ENCODE data around the gene TNNT3. TPM values are rescaled to one million over a fixed set of nuclear protein-coding genes. Genes with fewer than 3 reads are reported as not detected.
"Not testable (repeated sequence)": the region's sequence is repeated elsewhere in the genome, so short reads cannot be mapped to it uniquely, and the experiment has no call there.

The TNNT3 gene
- total RNA-seq, 1 experiment from 2014 or later: not detected

GRCh38 chr11:1871531-1871930, 48.0 kb upstream of the TNNT3 start:
- Histone ChIP-seq H2AFZ (no peak overlapping the region), H3K4me2 (no peak overlapping the region), H3K4me1 (replicated peaks; ENCODE audit: insufficient read depth) (no peaks in the 10 kb centered on the region), H3K36me3 (ENCODE audit: low read depth) (no peaks in the 10 kb centered on the region), H3K27ac (no peak overlapping the region), H3K9me2 (ENCODE audit: insufficient read depth) (no peaks in the 10 kb centered on the region), H4K20me1 (ENCODE audit: insufficient read depth) (no peaks in the 10 kb centered on the region), H3K9me3 (ENCODE audit: insufficient read depth, low read depth) (no peaks in the 10 kb centered on the region), H3K4me3 (no peak overlapping the region), H3F3A (ENCODE audit: insufficient read depth, low read depth) (no peaks in the 10 kb centered on the region), H3K27me3 (ENCODE audit: insufficient read depth, low read depth) (0 out of 2 replicates have a peak, but pooled peaks cover 11% of the 10 kb centered on the region), H3K79me2 (ENCODE audit: low read depth) (no peaks in the 10 kb centered on the region)
- CTCF ChIA-PET: no interaction called here
- POLR2A ChIA-PET (ENCODE audit: unreplicated experiment): no interaction called here
- TF ChIP-seq CTCF (conservative IDR thresholded peaks at IDR 0.05) (no peak), EZH2 (IDR thresholded peaks at IDR 0.05; ENCODE audit: low read depth) (no peak)
- intact Hi-C loops (cut with micrococcal nuclease; ENCODE audit: unreplicated experiment): no loop called here
- no TSS peak for BruUV-seq (replicated peaks)
- no peak for DNase-seq

GRCh38 chr11:1872267-1872985, 47.1 kb upstream of the TNNT3 start:
- CTCF ChIA-PET: no interaction called here
- no peaks in the 10 kb centered on the region for H3K4me1 ChIP-seq (replicated peaks; ENCODE audit: insufficient read depth)
- no peaks in the 10 kb centered on the region for H3F3A ChIP-seq (ENCODE audit: insufficient read depth, low read depth)
- no TSS peak for BruUV-seq (replicated peaks)
- no peaks in the 10 kb centered on the region for H3K36me3 ChIP-seq (ENCODE audit: low read depth)
- no peak for DNase-seq
- no peak overlapping the region for H3K4me3 ChIP-seq
- H3K79me2 ChIP-seq (ENCODE audit: low read depth): no peaks in the 10 kb centered on the region
- H3K4me2 ChIP-seq: no peak overlapping the region
- intact Hi-C loops (cut with micrococcal nuclease; ENCODE audit: unreplicated experiment): no loop called here
- no peaks in the 10 kb centered on the region for H4K20me1 ChIP-seq (ENCODE audit: insufficient read depth)
- no peak overlapping the region for H2AFZ ChIP-seq
- H3K9me3 ChIP-seq (ENCODE audit: insufficient read depth, low read depth): no peaks in the 10 kb centered on the region
- POLR2A ChIA-PET (ENCODE audit: unreplicated experiment): no interaction called here
- no peaks in the 10 kb centered on the region for H3K9me2 ChIP-seq (ENCODE audit: insufficient read depth)
- no peak overlapping the region for H3K27ac ChIP-seq
- TF ChIP-seq CTCF (conservative IDR thresholded peaks at IDR 0.05) (no peak), EZH2 (IDR thresholded peaks at IDR 0.05; ENCODE audit: low read depth) (no peak)
- 0 out of 2 replicates have a peak, but pooled peaks cover 11% of the 10 kb centered on the region for H3K27me3 ChIP-seq (ENCODE audit: insufficient read depth, low read depth)

- Histone ChIP-seq H4K20me1 (ENCODE audit: insufficient read depth) (no peaks in the 10 kb centered on the region), H3K79me2 (ENCODE audit: low read depth) (no peaks in the 10 kb centered on the region), H3K27me3 (ENCODE audit: insufficient read depth, low read depth) (0 out of 2 replicates have a peak, but pooled peaks cover 11% of the 10 kb centered on the region), H3K9me3 (ENCODE audit: insufficient read depth, low read depth) (no peaks in the 10 kb centered on the region), H3K4me1 (replicated peaks; ENCODE audit: insufficient read depth) (no peaks in the 10 kb centered on the region), H3K36me3 (ENCODE audit: low read depth) (no peaks in the 10 kb centered on the region), H3F3A (ENCODE audit: insufficient read depth, low read depth) (no peaks in the 10 kb centered on the region), H3K4me3 (no peak overlapping the region), H2AFZ (no peak overlapping the region), H3K4me2 (no peak overlapping the region), H3K9me2 (ENCODE audit: insufficient read depth) (no peaks in the 10 kb centered on the region), H3K27ac (no peak overlapping the region)
- CTCF ChIA-PET: no interaction called here
- no TSS peak for BruUV-seq (replicated peaks)
- intact Hi-C loops (cut with micrococcal nuclease; ENCODE audit: unreplicated experiment): no loop called here
- no peak for DNase-seq
- no peak for TF ChIP-seq CTCF (conservative IDR thresholded peaks at IDR 0.05)
- TF ChIP-seq EZH2 (IDR thresholded peaks at IDR 0.05; ENCODE audit: low read depth): no peak
- POLR2A ChIA-PET (ENCODE audit: unreplicated experiment): no interaction called here
Observed at GRCh38 chr11:1873048-1873812, 46.3 kb upstream of the TNNT3 start.

- intact Hi-C loops (cut with micrococcal nuclease; ENCODE audit: unreplicated experiment); H3K27ac ChIP-seq; H3K9me3 ChIP-seq (ENCODE audit: insufficient read depth, low read depth); H4K20me1 ChIP-seq (ENCODE audit: insufficient read depth); POLR2A ChIA-PET (ENCODE audit: unreplicated experiment); H3K4me3 ChIP-seq; H3K4me1 ChIP-seq (replicated peaks; ENCODE audit: insufficient read depth); CTCF ChIA-PET; H3K79me2 ChIP-seq (ENCODE audit: low read depth); BruUV-seq (replicated peaks); H3K4me2 ChIP-seq; H2AFZ ChIP-seq; H3K9me2 ChIP-seq (ENCODE audit: insufficient read depth); H3K36me3 ChIP-seq (ENCODE audit: low read depth); DNase-seq; H3F3A ChIP-seq (ENCODE audit: insufficient read depth, low read depth): not testable (repeated sequence)
- H3K27me3 ChIP-seq (ENCODE audit: insufficient read depth, low read depth): 0 out of 2 replicates have a peak, but pooled peaks cover 11% of the 10 kb centered on the region
Observed at GRCh38 chr11:1873813-1874150, 45.7 kb upstream of the TNNT3 start.

- H2AFZ ChIP-seq; H4K20me1 ChIP-seq (ENCODE audit: insufficient read depth); H3F3A ChIP-seq (ENCODE audit: insufficient read depth, low read depth); H3K9me3 ChIP-seq (ENCODE audit: insufficient read depth, low read depth); DNase-seq; BruUV-seq (replicated peaks); H3K4me1 ChIP-seq (replicated peaks; ENCODE audit: insufficient read depth); H3K36me3 ChIP-seq (ENCODE audit: low read depth); CTCF ChIA-PET; H3K4me2 ChIP-seq; H3K9me2 ChIP-seq (ENCODE audit: insufficient read depth); H3K27ac ChIP-seq; H3K79me2 ChIP-seq (ENCODE audit: low read depth); H3K4me3 ChIP-seq; POLR2A ChIA-PET (ENCODE audit: unreplicated experiment): not testable (repeated sequence)
- intact Hi-C loops (cut with micrococcal nuclease; ENCODE audit: unreplicated experiment): loop anchor here (5.0 kb wide), 1 partner anchor 182 kb away; no protein-coding TSS in a partner anchor
- 0 out of 2 replicates have a peak, but pooled peaks cover 11% of the 10 kb centered on the region for H3K27me3 ChIP-seq (ENCODE audit: insufficient read depth, low read depth)
Observed at GRCh38 chr11:1874441-1875092, 44.9 kb upstream of the TNNT3 start.
